ENCODE measurements around the gene RASL10A. TPM values are rescaled to one million over a fixed set of nuclear protein-coding genes. Genes with fewer than 3 reads are reported as not detected.
A peak's percentile ranks its signal among the peaks of the same experiment; 100 is the strongest.

Gene RASL10A
- total RNA-seq, 2 donors from 2014 or later, result 1.1 to 1.8 TPM

- no peaks in the 10 kb centered on the region for H3K9me3 ChIP-seq
- peak overlapping the region; percentile 84 to 88 for H3K27ac ChIP-seq
- peaks cover 0 to 84% of the 10 kb centered on the region in 2 donors for H3K4me1 ChIP-seq
- peak overlapping the region in 1 of 2 donors; percentile 38 for H3K4me3 ChIP-seq
- DNase-seq (ENCODE audit: low spot score), result no peak
- peaks cover 0 to 18% of the 10 kb centered on the region in 2 donors for H3K27me3 ChIP-seq
- peaks cover 9% of the 10 kb centered on the region for H3K36me3 ChIP-seq
- TF ChIP-seq CTCF (IDR thresholded peaks at IDR 0.05), result no peak
These were observed 3.9 kb downstream of the RASL10A start for GRCh38 chr22:29311464-29312217.

- DNase-seq (ENCODE audit: low spot score), result peak; percentile 99
- TF ChIP-seq CTCF (IDR thresholded peaks at IDR 0.05), result no peak
- H3K9me3 ChIP-seq, result no peaks in the 10 kb centered on the region
- peaks cover 0 to 84% of the 10 kb centered on the region in 2 donors for H3K4me1 ChIP-seq
- H3K36me3 ChIP-seq, result peaks cover 9% of the 10 kb centered on the region
- H3K27ac ChIP-seq, result peak overlapping the region; percentile 84 to 88
- peak overlapping the region in 1 of 2 donors; percentile 38 for H3K4me3 ChIP-seq
- H3K27me3 ChIP-seq, result peaks cover 0 to 15% of the 10 kb centered on the region in 2 donors
These were observed 4.6 kb downstream of the RASL10A start for GRCh38 chr22:29310863-29311339.

GRCh38 chr22:29310065-29310862 is 5.2 kb downstream of the RASL10A start:
- peak overlapping the region; percentile 88 to 89 for H3K27ac ChIP-seq
- no peaks in the 10 kb centered on the region for H3K9me3 ChIP-seq
- peaks cover 0 to 9% of the 10 kb centered on the region in 2 donors for H3K27me3 ChIP-seq
- peaks cover 0 to 78% of the 10 kb centered on the region in 2 donors for H3K4me1 ChIP-seq
- no peak for DNase-seq (ENCODE audit: low spot score)
- H3K36me3 ChIP-seq, result peaks cover 9% of the 10 kb centered on the region
- peak overlapping the region in 1 of 2 donors; percentile 91 for H3K4me3 ChIP-seq
- no peak for TF ChIP-seq CTCF (IDR thresholded peaks at IDR 0.05)

GRCh38 chr22:29309332-29310064 is 6.0 kb downstream of the RASL10A start:
- DNase-seq (ENCODE audit: low spot score), result no peak
- H3K27ac ChIP-seq, result peak overlapping the region; percentile 88 to 89
- peaks cover 0 to 71% of the 10 kb centered on the region in 2 donors for H3K4me1 ChIP-seq
- H3K36me3 ChIP-seq, result peaks cover 9% of the 10 kb centered on the region
- H3K9me3 ChIP-seq, result no peaks in the 10 kb centered on the region
- peak overlapping the region; percentile 81 to 91 for H3K4me3 ChIP-seq
- peaks cover 0 to under 1% of the 10 kb centered on the region in 2 donors for H3K27me3 ChIP-seq
- no peak for TF ChIP-seq CTCF (IDR thresholded peaks at IDR 0.05)

GRCh38 chr22:29308791-29309262 is 6.7 kb downstream of the RASL10A start:
- no peak for DNase-seq (ENCODE audit: low spot score)
- no peak for TF ChIP-seq CTCF (IDR thresholded peaks at IDR 0.05)
- peaks cover 9% of the 10 kb centered on the region for H3K36me3 ChIP-seq

More at GRCh38 chr22:29308791-29309262, 6.7 kb downstream of the RASL10A start:
- Histone ChIP-seq H3K27me3 (no peaks in the 10 kb centered on the region), H3K4me1 (peaks cover 0 to 64% of the 10 kb centered on the region in 2 donors), H3K4me3 (peak overlapping the region; percentile 81 to 91), H3K9me3 (no peaks in the 10 kb centered on the region), H3K27ac (peak overlapping the region; percentile 88 to 89)
